GM18951 (cell line): ENCODE measurements around the gene GTF2E1.
"Not testable (repeated sequence)": the region's sequence is repeated elsewhere in the genome, so short reads cannot be mapped to it uniquely, and the experiment has no call there.

Source experiments
- POLR2A ChIP-seq: IDR thresholded peaks from 4 replicates; pipeline ENCODE4 v1.6.1; 2011; ENCODE audit warnings: mild to moderate bottlenecking; ENCODE audit not compliant: insufficient read length, insufficient read depth; ENCODE audit errors: extremely low read depth
- in situ Hi-C: fragments of 300-500 bp; cut with MboI; formaldehyde crosslinking; loops from one replicate; pipeline ENCODE4 v1.12.0; 2022; ENCODE audit warnings: low sequenced_read_pairs, mixed read lengths, inconsistent platforms; ENCODE audit not compliant: unreplicated experiment

GTF2E1 gene

DNA sequence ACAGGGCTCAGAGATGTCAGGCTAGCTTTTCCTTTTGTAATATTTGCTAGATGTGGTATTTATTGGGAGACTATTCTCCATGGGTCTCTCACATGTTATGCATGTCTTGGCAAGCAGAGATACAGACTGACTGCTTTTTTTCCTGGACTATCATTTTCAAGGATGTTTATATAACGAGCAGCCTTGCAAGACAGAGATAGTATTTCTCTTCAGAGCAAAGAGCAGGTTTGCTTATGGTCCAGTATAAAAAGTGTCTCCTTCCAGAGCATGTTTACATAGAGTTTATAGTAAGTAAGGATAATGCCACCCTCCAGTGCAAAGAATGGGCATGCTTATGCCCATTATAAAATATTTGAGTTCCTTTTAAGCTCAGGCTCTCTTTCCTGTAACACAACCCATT is 24.6 kb downstream of the GTF2E1 start:
- no peak for TF ChIP-seq POLR2A
- in situ Hi-C loops: no loop called here

DNA sequence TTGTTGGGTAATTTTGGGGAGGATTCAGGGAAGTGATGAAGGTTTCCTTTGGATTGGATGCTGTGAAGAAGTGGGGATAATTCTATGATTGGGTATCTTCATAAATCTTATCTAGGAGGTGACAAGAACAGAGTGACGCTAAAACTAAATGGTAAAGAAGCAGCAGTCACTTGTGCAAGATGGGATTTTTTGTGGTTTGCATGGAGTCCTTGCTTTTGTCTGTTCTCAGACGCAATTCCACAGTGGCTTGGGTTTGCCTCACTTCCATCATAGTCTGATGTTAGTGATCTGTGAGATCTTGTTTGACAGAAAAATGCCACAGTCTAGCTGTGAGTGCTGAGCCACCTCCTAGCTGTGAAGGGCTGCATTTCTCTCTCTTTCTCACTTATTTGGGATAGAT is 26.9 kb downstream of the GTF2E1 start:
- no peak for TF ChIP-seq POLR2A
- in situ Hi-C loops: no loop called here

- in situ Hi-C loops: no loop called here
- no peak for TF ChIP-seq POLR2A
Observed at GRCh38 chr3:120770891-120771290, 28.3 kb downstream of the GTF2E1 start.

GRCh38 chr3:120772081-120772480 is 29.5 kb downstream of the GTF2E1 start:
- no peak for TF ChIP-seq POLR2A
- in situ Hi-C loops: no loop called here

GRCh38 chr3:120773932-120774331 is 31.4 kb downstream of the GTF2E1 start:
- in situ Hi-C loops: no loop called here

GRCh38 chr3:120775411-120775810 is 32.9 kb downstream of the GTF2E1 start:
- TF ChIP-seq POLR2A: no peak
- in situ Hi-C loops: no loop called here

More at GRCh38 chr3:120773932-120774331, 31.4 kb downstream of the GTF2E1 start:
- no peak for TF ChIP-seq POLR2A

GRCh38 chr3:120778776-120779175 is 36.2 kb downstream of the GTF2E1 start:
- no peak for TF ChIP-seq POLR2A
- in situ Hi-C loops: no loop called here

- no peak for TF ChIP-seq POLR2A
- in situ Hi-C loops: no loop called here
Observed at GRCh38 chr3:120780977-120781376, 38.4 kb downstream of the GTF2E1 start.

DNA sequence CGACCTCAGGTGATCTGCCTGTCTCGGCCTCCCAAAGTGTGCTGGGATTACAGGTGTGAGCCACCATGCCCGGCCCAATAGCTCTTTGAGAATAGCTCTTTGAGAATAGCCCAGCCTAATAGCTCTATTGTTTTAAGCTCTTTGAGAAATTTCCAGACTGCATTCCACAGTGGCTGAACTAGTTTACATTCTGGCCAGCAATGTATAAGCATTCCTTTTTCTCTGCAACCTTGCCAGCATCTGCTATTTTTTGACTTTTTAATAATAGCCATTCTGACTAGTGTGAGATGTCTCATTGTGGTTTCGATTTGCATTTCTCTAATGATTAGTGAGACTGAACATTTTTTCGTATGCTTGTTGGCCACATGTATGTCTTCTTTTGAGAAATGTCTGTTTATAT is 43.3 kb downstream of the GTF2E1 start:
- in situ Hi-C loops: not testable (repeated sequence)

DNA sequence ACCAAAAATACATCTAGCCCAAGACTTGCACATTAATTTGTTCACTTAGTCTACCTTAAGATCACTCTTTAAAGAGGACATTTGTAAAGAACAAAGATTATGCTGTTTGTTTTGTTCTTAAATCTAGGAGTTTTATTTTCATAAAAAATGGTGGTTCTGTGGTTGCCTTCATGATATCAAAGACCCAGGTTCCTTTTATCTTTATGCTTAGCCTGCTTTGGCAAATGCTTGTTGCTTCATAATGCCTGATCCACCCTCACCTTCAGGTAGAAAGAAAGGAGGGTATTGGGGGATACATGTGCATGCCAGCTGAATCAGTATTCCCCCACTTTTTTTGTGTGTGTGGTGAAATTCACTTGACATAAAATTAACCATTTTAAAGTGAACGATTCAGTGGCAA is 48.5 kb downstream of the GTF2E1 start:
- in situ Hi-C loops: loop anchor here (5.0 to 10.0 kb wide), 2 partner anchors 229 to 546 kb away; no protein-coding TSS in a partner anchor

GRCh38 chr3:120791913-120792312 is 49.4 kb downstream of the GTF2E1 start:
- no peak for TF ChIP-seq POLR2A
- in situ Hi-C loops: loop anchor here (5.0 to 10.0 kb wide), 2 partner anchors 230 to 547 kb away; no protein-coding TSS in a partner anchor

More for the DNA sequence above, 48.5 kb downstream of the GTF2E1 start:
- no peak for TF ChIP-seq POLR2A

GRCh38 chr3:120793601-120794000 is 51.1 kb downstream of the GTF2E1 start:
- TF ChIP-seq POLR2A: no peak
- in situ Hi-C loops: loop anchor here (5.0 to 10.0 kb wide), 2 partner anchors 231 to 549 kb away; no protein-coding TSS in a partner anchor

GRCh38 chr3:120795017-120795648 is 52.6 kb downstream of the GTF2E1 start:
- no peak for TF ChIP-seq POLR2A
- in situ Hi-C loops: loop anchor here (10.0 kb wide), 1 partner anchor 550 kb away; no protein-coding TSS in a partner anchor

DNA sequence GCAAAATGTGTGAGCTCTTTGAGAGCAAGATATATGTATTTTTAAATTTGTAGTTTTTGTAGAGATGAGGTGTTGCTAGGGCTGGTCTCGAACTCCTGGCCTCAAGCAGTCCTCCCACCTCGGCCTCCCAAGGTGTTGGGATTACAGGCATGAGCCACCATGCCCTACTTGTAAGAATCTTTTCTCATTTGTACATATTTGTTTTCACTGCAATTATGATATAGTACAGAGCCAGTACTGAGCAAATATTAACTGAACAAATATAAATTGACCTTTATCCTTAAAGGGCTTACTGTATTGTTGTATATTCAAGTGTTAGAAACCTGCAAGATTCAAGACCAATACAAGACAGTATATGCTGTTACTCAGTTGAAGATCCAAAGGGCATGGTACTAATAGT is 53.4 kb downstream of the GTF2E1 start:
- in situ Hi-C loops: loop anchor here (10.0 kb wide), 1 partner anchor 551 kb away; no protein-coding TSS in a partner anchor
- TF ChIP-seq POLR2A: no peak
